ENCODE measurements around the gene MARF1. TPM values are rescaled to one million over a fixed set of nuclear protein-coding genes. Genes with fewer than 3 reads are reported as not detected.

Gene MARF1
- total RNA-seq, 1 donor from 2014 or later = 13.4 TPM

DNA sequence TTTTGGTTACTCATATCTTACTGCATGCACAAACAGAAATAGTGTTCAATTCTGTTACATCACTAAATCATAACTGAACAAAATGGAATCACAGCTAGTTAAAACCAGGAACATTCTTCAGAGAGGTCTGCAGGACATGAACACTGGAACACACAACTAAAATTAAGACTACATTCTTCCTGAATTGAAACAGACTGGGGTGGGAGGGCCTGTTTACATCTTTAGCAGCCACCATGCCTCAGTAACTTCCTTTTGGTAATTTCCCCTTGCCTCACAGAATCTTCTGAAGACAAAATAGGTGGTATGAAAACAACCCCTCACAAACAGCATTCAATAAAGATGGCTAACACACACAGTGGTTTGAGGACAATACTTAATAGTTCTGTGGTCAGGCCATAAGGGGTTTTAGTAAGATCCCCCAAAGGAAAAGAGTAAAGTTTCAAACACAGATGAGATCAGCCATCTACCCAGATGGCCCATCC is 6.5 kb downstream of the MARF1 start:
- Mint-ChIP-seq H3K4me3 (no peak overlapping the region), H3K36me3 (peaks cover 21% of the 10 kb centered on the region), H3K27me3 (ENCODE audit: insufficient read depth, low read depth) (no peaks in the 10 kb centered on the region), H3K4me1 (peaks cover 4% of the 10 kb centered on the region), H3K9me3 (no peaks in the 10 kb centered on the region), H3K27ac (no peak overlapping the region)
- no peak overlapping the region for H3K27ac ChIP-seq
- no peak overlapping the region for H3K9ac ChIP-seq
- peaks cover 16% of the 10 kb centered on the region for H3K36me3 ChIP-seq
- H3K79me2 ChIP-seq (ENCODE audit: low read depth) = peaks cover 29% of the 10 kb centered on the region
- H3K9me3 ChIP-seq (ENCODE audit: low read depth) = no peaks in the 10 kb centered on the region
- H2AFZ ChIP-seq (replicated peaks) = no peak overlapping the region
- TF ChIP-seq, protein P1, sequence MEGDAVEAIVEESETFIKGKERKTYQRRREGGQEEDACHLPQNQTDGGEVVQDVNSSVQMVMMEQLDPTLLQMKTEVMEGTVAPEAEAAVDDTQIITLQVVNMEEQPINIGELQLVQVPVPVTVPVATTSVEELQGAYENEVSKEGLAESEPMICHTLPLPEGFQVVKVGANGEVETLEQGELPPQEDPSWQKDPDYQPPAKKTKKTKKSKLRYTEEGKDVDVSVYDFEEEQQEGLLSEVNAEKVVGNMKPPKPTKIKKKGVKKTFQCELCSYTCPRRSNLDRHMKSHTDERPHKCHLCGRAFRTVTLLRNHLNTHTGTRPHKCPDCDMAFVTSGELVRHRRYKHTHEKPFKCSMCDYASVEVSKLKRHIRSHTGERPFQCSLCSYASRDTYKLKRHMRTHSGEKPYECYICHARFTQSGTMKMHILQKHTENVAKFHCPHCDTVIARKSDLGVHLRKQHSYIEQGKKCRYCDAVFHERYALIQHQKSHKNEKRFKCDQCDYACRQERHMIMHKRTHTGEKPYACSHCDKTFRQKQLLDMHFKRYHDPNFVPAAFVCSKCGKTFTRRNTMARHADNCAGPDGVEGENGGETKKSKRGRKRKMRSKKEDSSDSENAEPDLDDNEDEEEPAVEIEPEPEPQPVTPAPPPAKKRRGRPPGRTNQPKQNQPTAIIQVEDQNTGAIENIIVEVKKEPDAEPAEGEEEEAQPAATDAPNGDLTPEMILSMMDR (IDR thresholded peaks at IDR 0.05) = no peak
- TF ChIP-seq EZH2phosphoT487 (IDR thresholded peaks at IDR 0.05) (no peak), EZH2 (IDR thresholded peaks at IDR 0.05) (no peak)
- no peak overlapping the region for H3K4me2 ChIP-seq
- H3F3A ChIP-seq (ENCODE audit: low read depth) = no peaks in the 10 kb centered on the region
- no peak for DNase-seq (ENCODE audit: low spot score)
- H3K4me3 ChIP-seq = no peak overlapping the region
- H3K27me3 ChIP-seq = no peaks in the 10 kb centered on the region
- peaks cover 4% of the 10 kb centered on the region for H4K20me1 ChIP-seq (ENCODE audit: low read depth)
- H3K4me1 ChIP-seq = peaks cover 4% of the 10 kb centered on the region

DNA sequence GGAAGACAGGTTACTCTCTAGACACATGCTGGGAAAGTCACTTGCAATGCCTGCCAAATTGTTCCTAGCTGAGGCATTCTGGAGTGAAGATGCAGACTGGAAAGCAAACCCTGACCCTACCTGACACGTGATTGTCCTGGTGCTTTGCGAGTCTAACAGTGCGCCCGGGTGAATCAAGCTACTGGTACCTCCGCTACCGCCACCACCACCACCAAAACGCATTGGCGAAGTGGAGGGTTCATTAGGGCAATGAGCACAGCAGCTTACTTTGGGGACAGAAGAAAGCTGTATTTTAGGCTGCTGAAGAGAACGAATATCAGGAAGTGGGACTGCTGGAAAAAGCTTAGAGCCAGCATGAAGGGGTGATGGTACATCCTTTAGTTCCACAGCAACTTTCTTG is 7.0 kb downstream of the MARF1 start:
- H3K27me3 ChIP-seq = no peaks in the 10 kb centered on the region
- TF ChIP-seq EZH2phosphoT487 (IDR thresholded peaks at IDR 0.05) (no peak), EZH2 (IDR thresholded peaks at IDR 0.05) (no peak)
- TF ChIP-seq, protein P1 (IDR thresholded peaks at IDR 0.05) = no peak
- Mint-ChIP-seq H3K27me3 (ENCODE audit: insufficient read depth, low read depth) (no peaks in the 10 kb centered on the region), H3K9me3 (no peaks in the 10 kb centered on the region), H3K27ac (no peak overlapping the region), H3K36me3 (peaks cover 22% of the 10 kb centered on the region), H3K4me1 (no peaks in the 10 kb centered on the region), H3K4me3 (no peak overlapping the region)
- H3K9me3 ChIP-seq (ENCODE audit: low read depth) = no peaks in the 10 kb centered on the region
- no peak overlapping the region for H3K4me2 ChIP-seq
- no peak overlapping the region for H2AFZ ChIP-seq (replicated peaks)
- H3K36me3 ChIP-seq = peaks cover 16% of the 10 kb centered on the region
- no peak overlapping the region for H3K9ac ChIP-seq
- H3K79me2 ChIP-seq (ENCODE audit: low read depth) = peaks cover 24% of the 10 kb centered on the region
- DNase-seq (ENCODE audit: low spot score) = no peak
- H3F3A ChIP-seq (ENCODE audit: low read depth) = no peaks in the 10 kb centered on the region
- H3K4me1 ChIP-seq = no peaks in the 10 kb centered on the region
- no peak overlapping the region for H3K4me3 ChIP-seq
- no peaks in the 10 kb centered on the region for H4K20me1 ChIP-seq (ENCODE audit: low read depth)
- H3K27ac ChIP-seq = no peak overlapping the region

DNA sequence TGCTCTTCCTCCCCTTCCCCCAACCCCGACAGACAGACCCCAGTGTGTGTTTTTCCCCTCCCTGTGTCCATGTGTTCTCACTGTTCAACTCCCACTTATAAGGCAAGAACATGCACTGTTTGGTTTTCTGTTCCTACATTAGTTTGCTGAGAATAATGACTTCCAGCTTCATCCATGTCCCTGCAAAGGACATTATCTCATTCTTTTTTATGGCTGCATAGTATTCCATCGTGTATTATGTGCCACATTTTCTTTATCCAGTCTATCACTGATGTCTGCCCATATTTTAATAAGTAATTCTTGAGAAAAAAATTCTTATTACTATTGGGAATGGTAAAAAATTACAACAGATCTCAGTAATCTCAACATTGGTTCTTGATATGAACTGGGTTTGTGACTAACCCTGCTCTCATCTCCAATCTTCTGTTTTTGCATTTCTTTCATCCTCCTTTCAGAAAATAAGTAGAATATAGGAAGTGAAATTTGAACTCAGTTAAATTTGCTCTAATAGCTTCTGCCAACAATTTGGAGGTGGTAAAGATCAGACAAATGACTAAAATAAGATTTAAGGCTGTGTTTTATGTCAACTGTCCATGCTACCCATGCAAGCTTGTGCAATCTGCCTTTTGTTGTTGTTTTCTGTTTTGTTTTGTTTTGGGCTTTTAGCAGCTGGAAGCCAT is 11.1 kb downstream of the MARF1 start:
- Histone ChIP-seq H3K9me3 (ENCODE audit: low read depth) (no peaks in the 10 kb centered on the region), H3K27me3 (no peaks in the 10 kb centered on the region), H3K36me3 (peaks cover 10% of the 10 kb centered on the region), H3K27ac (no peak overlapping the region), H3F3A (ENCODE audit: low read depth) (no peaks in the 10 kb centered on the region), H3K4me1 (no peaks in the 10 kb centered on the region), H4K20me1 (ENCODE audit: low read depth) (no peaks in the 10 kb centered on the region), H3K9ac (no peak overlapping the region), H2AFZ (replicated peaks) (no peak overlapping the region), H3K4me2 (no peak overlapping the region), H3K4me3 (no peak overlapping the region), H3K79me2 (ENCODE audit: low read depth) (no peaks in the 10 kb centered on the region)
- H3K4me1 Mint-ChIP-seq = no peaks in the 10 kb centered on the region
- no peak overlapping the region for H3K4me3 Mint-ChIP-seq
- no peak overlapping the region for H3K27ac Mint-ChIP-seq
- H3K9me3 Mint-ChIP-seq = no peaks in the 10 kb centered on the region
- peaks cover 15% of the 10 kb centered on the region for H3K36me3 Mint-ChIP-seq
- TF ChIP-seq, protein P1 (IDR thresholded peaks at IDR 0.05) = no peak
- TF ChIP-seq EZH2phosphoT487 (IDR thresholded peaks at IDR 0.05) = no peak
- no peak for TF ChIP-seq EZH2 (IDR thresholded peaks at IDR 0.05)
- H3K27me3 Mint-ChIP-seq (ENCODE audit: insufficient read depth, low read depth) = no peaks in the 10 kb centered on the region
- DNase-seq (ENCODE audit: low spot score) = no peak

All from neural progenitor cell (in vitro differentiated cells).